Measurements from ENCODE around the gene LAMTOR4.

The LAMTOR4 gene

GRCh38 chr7:100173806-100174495, 25.2 kb downstream of the LAMTOR4 start:
- no peak overlapping the region for H3K27ac ChIP-seq
- H2AFZ ChIP-seq: no peak overlapping the region
- no peak for TF ChIP-seq CTCF (IDR thresholded peaks at IDR 0.05)
- H3K79me2 ChIP-seq: no peaks in the 10 kb centered on the region
- H3K9ac ChIP-seq: no peak overlapping the region
- no peaks in the 10 kb centered on the region for H3K9me3 ChIP-seq (ENCODE audit: control insufficient read depth, low read length)
- H3K4me1 ChIP-seq: peaks cover 2% of the 10 kb centered on the region
- no peaks in the 10 kb centered on the region for H3K27me3 ChIP-seq (ENCODE audit: control insufficient read depth, insufficient read depth, low read length)
- no peak overlapping the region for H3K4me2 ChIP-seq (ENCODE audit: low read length)
- no peak overlapping the region for H3K4me3 ChIP-seq (ENCODE audit: low read depth, low read length)
- H3K36me3 ChIP-seq (ENCODE audit: control insufficient read depth, insufficient read depth, low read length): no peaks in the 10 kb centered on the region

GRCh38 chr7:100174582-100174981, 25.9 kb downstream of the LAMTOR4 start:
- Histone ChIP-seq H3K9me3 (ENCODE audit: control insufficient read depth, low read length) (no peaks in the 10 kb centered on the region), H3K4me2 (ENCODE audit: low read length) (no peak overlapping the region), H3K27me3 (ENCODE audit: control insufficient read depth, insufficient read depth, low read length) (no peaks in the 10 kb centered on the region), H3K4me1 (peaks cover 2% of the 10 kb centered on the region), H2AFZ (no peak overlapping the region), H3K4me3 (ENCODE audit: low read depth, low read length) (no peak overlapping the region), H3K27ac (no peak overlapping the region), H3K36me3 (ENCODE audit: control insufficient read depth, insufficient read depth, low read length) (no peaks in the 10 kb centered on the region), H3K9ac (no peak overlapping the region), H3K79me2 (no peaks in the 10 kb centered on the region)
- TF ChIP-seq CTCF (IDR thresholded peaks at IDR 0.05): no peak

GRCh38 chr7:100175296-100175935, 26.7 kb downstream of the LAMTOR4 start:
- no peaks in the 10 kb centered on the region for H3K36me3 ChIP-seq (ENCODE audit: control insufficient read depth, insufficient read depth, low read length)
- no peak for TF ChIP-seq CTCF (IDR thresholded peaks at IDR 0.05)
- H3K4me2 ChIP-seq (ENCODE audit: low read length): no peak overlapping the region
- H3K4me3 ChIP-seq (ENCODE audit: low read depth, low read length): no peak overlapping the region
- H3K9me3 ChIP-seq (ENCODE audit: control insufficient read depth, low read length): no peaks in the 10 kb centered on the region
- no peak overlapping the region for H3K9ac ChIP-seq
- H3K27ac ChIP-seq: no peak overlapping the region
- peaks cover 2% of the 10 kb centered on the region for H3K4me1 ChIP-seq
- no peak overlapping the region for H2AFZ ChIP-seq
- no peaks in the 10 kb centered on the region for H3K27me3 ChIP-seq (ENCODE audit: control insufficient read depth, insufficient read depth, low read length)
- H3K79me2 ChIP-seq: no peaks in the 10 kb centered on the region

GRCh38 chr7:100176096-100177044, 27.7 kb downstream of the LAMTOR4 start:
- peak overlapping the region; percentile 92 for H3K4me2 ChIP-seq (ENCODE audit: low read length)
- no peak overlapping the region for H3K9ac ChIP-seq
- H3K4me3 ChIP-seq (ENCODE audit: low read depth, low read length): peak overlapping the region; percentile 58
- no peaks in the 10 kb centered on the region for H3K36me3 ChIP-seq (ENCODE audit: control insufficient read depth, insufficient read depth, low read length)
- H3K4me1 ChIP-seq: peaks cover 2% of the 10 kb centered on the region
- TF ChIP-seq CTCF (IDR thresholded peaks at IDR 0.05): no peak
- no peaks in the 10 kb centered on the region for H3K79me2 ChIP-seq
- H3K27me3 ChIP-seq (ENCODE audit: control insufficient read depth, insufficient read depth, low read length): no peaks in the 10 kb centered on the region
- no peak overlapping the region for H3K27ac ChIP-seq
- H2AFZ ChIP-seq: peak overlapping the region; percentile 92
- H3K9me3 ChIP-seq (ENCODE audit: control insufficient read depth, low read length): no peaks in the 10 kb centered on the region
